ENCODE measurements around the gene ZG16. TPM values are rescaled to one million over a fixed set of nuclear protein-coding genes. Genes with fewer than 3 reads are reported as not detected.
A peak's percentile ranks its signal among the peaks of the same experiment; 100 is the strongest.

Gene ZG16
- total and polyA plus RNA-seq, 9 of the 15 experiments (the other 6 are each of a cell fraction or from before 2014, with no cell fraction given): 0.04 TPM; not detected in 8

- TF ChIP-seq TEAD2 (tag; IDR thresholded peaks at IDR 0.05) (no peak), MNT (conservative IDR thresholded peaks at IDR 0.05) (0 out of 4 replicates have a peak, but pooled peaks of 1 of the 2 experiments have one; percentile 23), TRIM24 (IDR thresholded peaks at IDR 0.05) (no peak), ETV5 (CRISPR knock-in tag; IDR thresholded peaks at IDR 0.05; ENCODE audit: low read depth) (0 out of 2 replicates have a peak, but pooled peaks have one; percentile 2), PML (IDR thresholded peaks at IDR 0.05; ENCODE audit: low read length) (no peak), ATF2 (CRISPR knock-in tag; IDR thresholded peaks at IDR 0.05) (no peak), CBFA2T3 (IDR thresholded peaks at IDR 0.05) (no peak), WHSC1 (IDR thresholded peaks at IDR 0.05; ENCODE audit: low read length) (no peak), ZNF398 (CRISPR knock-in tag; IDR thresholded peaks at IDR 0.05) (no peak), NR2C1 (IDR thresholded peaks at IDR 0.05) (no peak), NR2C1 (tag; IDR thresholded peaks at IDR 0.05) (no peak), ESRRA (IDR thresholded peaks at IDR 0.05; ENCODE audit: borderline replicate concordance, low read depth) (no peak), HDAC3 (IDR thresholded peaks at IDR 0.05; ENCODE audit: borderline replicate concordance, partially characterized antibody) (no peak), PHF8 (IDR thresholded peaks at IDR 0.05; ENCODE audit: borderline replicate concordance, low read length) (peak; percentile 14; the same call in 1 of the 2 replicates), IFI16 (CRISPR knock-in tag; IDR thresholded peaks at IDR 0.05) (no peak), SFPQ (IDR thresholded peaks at IDR 0.05; ENCODE audit: low read depth, low read length) (no peak), HNRNPH1 (optimal IDR thresholded peaks at IDR 0.05; ENCODE audit: low read depth, low read length) (no peak), ZBED1 (IDR thresholded peaks at IDR 0.05) (no peak), RBM15 (IDR thresholded peaks at IDR 0.05; ENCODE audit: insufficient read depth, low read length) (no peak), EP400 (IDR thresholded peaks at IDR 0.05) (no peak), ZNF197 (CRISPR knock-in tag; IDR thresholded peaks at IDR 0.05; ENCODE audit: low read depth) (no peak), CBX8 (IDR thresholded peaks at IDR 0.05; ENCODE audit: borderline replicate concordance, extremely low read depth, low read depth, low read length, poor library complexity, severe bottlenecking) (no peak)
Measured at GRCh38 chr16:29816694-29817441, 38.8 kb downstream of the ZG16 start (continued).
